Vagina (tissue), 2 donors: Measurements from ENCODE around the gene CPLX1. TPM values are rescaled to one million over a fixed set of nuclear protein-coding genes. Genes with fewer than 3 reads are reported as not detected.

Source experiments
- DNase-seq, 2 donors: peaks; one replicate each; pipeline ENCODE4 v3.0.0-alpha.2; 2017; ENCODE audit errors: extremely low spot score in 2 of 2
- H3K27ac ChIP-seq: fragments of 200-600 bp; sonication (generic); one replicate; pipeline ENCODE4 v1.5.1; 2019
- H3K27me3 ChIP-seq: fragments of 200-600 bp; sonication (generic); one replicate; pipeline ENCODE4 v1.5.1; 2019
- H3K36me3 ChIP-seq, 2 donors: fragments of 200-600 bp; sonication (generic); one replicate each; pipeline ENCODE4 v1.5.1; 2017 to 2019
- H3K4me1 ChIP-seq: fragments of 200-600 bp; sonication (generic); one replicate; pipeline ENCODE4 v1.5.1; 2019
- H3K4me3 ChIP-seq, 2 donors: fragments of 200-600 bp; sonication (generic); 1 replicate in 1 of 2; 2 replicates in 1 of 2; pipeline ENCODE4 v1.5.1; 2016 to 2019
- H3K9me3 ChIP-seq: fragments of 200-600 bp; sonication (generic); one replicate; pipeline ENCODE4 v1.5.1; 2019
- CTCF ChIP-seq, 3 experiments: fragments of 450-650 bp in 2 of 3; fragments of 200-600 bp in 1 of 3; sonication (generic) in 1 of 3; IDR thresholded peaks; one replicate each; pipeline ENCODE4 v1.5.1; 2017 to 2019; ENCODE audit warnings: antibody characterized with exemption in 3 of 3, mild to moderate bottlenecking in 2 of 3, moderate library complexity in 2 of 3
- POLR2A ChIP-seq, 2 donors: fragments of 450-650 bp; IDR thresholded peaks; one replicate each; pipeline ENCODE4 v1.6.1; 2017; ENCODE audit warnings: antibody characterized with exemption in 2 of 2, mild to moderate bottlenecking in 2 of 2, moderate library complexity in 2 of 2
- POLR2AphosphoS5 ChIP-seq, 2 donors: sonication (generic); formaldehyde crosslinking; IDR thresholded peaks; one replicate each; pipeline ENCODE4 v1.9.0; 2017; ENCODE audit warnings: antibody characterized with exemption in 2 of 2, mild to moderate bottlenecking in 2 of 2, low read depth in 1 of 2; ENCODE audit not compliant: insufficient read depth in 1 of 2
- intact Hi-C: fragments of 100-400 bp; cut with DNase I; formaldehyde crosslinking; loops from one replicate; pipeline ENCODE4 v1.15.1; 2023
- total RNA-seq: library from RNA; depleted of rRNA; stranded (reverse); fragments of >200 nt; gene quantifications from one replicate; pipeline ENCODE4 v1.2.3, GENCODE V29; 2016

Gene CPLX1
- total RNA-seq, 1 donor from 2014 or later, result 0.98 TPM

GRCh38 chr4:850323-850945, 24.5 kb upstream of the CPLX1 start:
- intact Hi-C loops, result no loop called here
- no peaks in the 10 kb centered on the region for H3K9me3 ChIP-seq
- TF ChIP-seq POLR2A (IDR thresholded peaks at IDR 0.05), result no peak
- TF ChIP-seq CTCF (IDR thresholded peaks at IDR 0.05), result no peak
- TF ChIP-seq POLR2AphosphoS5 (IDR thresholded peaks at IDR 0.05; ENCODE audit: insufficient read depth in 1 of 2, low read depth in 1 of 2), result no peak
- no peaks in the 10 kb centered on the region for H3K27me3 ChIP-seq
- no peak for DNase-seq
- peaks cover 0 to 28% of the 10 kb centered on the region in 2 donors for H3K36me3 ChIP-seq
- H3K27ac ChIP-seq, result no peak overlapping the region
- no peak overlapping the region for H3K4me3 ChIP-seq
- peaks cover 4% of the 10 kb centered on the region for H3K4me1 ChIP-seq

GRCh38 chr4:849478-850175, 23.7 kb upstream of the CPLX1 start:
- Histone ChIP-seq H3K4me1 (peaks cover 9% of the 10 kb centered on the region), H3K9me3 (no peaks in the 10 kb centered on the region), H3K27me3 (no peaks in the 10 kb centered on the region), H3K36me3 (peaks cover 0 to 28% of the 10 kb centered on the region in 2 donors), H3K27ac (no peak overlapping the region), H3K4me3 (no peak overlapping the region)
- intact Hi-C loops, result no loop called here
- no peak for DNase-seq
- TF ChIP-seq POLR2A (IDR thresholded peaks at IDR 0.05), result no peak
- no peak for TF ChIP-seq POLR2AphosphoS5 (IDR thresholded peaks at IDR 0.05; ENCODE audit: insufficient read depth in 1 of 2, low read depth in 1 of 2)
- TF ChIP-seq CTCF (IDR thresholded peaks at IDR 0.05), result no peak

- Histone ChIP-seq H3K4me1 (peaks cover 9% of the 10 kb centered on the region), H3K9me3 (no peaks in the 10 kb centered on the region), H3K36me3 (peaks cover 0 to 28% of the 10 kb centered on the region in 2 donors), H3K27me3 (no peaks in the 10 kb centered on the region), H3K4me3 (no peak overlapping the region), H3K27ac (no peak overlapping the region)
- TF ChIP-seq POLR2A (IDR thresholded peaks at IDR 0.05), result no peak
- no peak for TF ChIP-seq POLR2AphosphoS5 (IDR thresholded peaks at IDR 0.05; ENCODE audit: insufficient read depth in 1 of 2, low read depth in 1 of 2)
- no peak for TF ChIP-seq CTCF (IDR thresholded peaks at IDR 0.05)
- intact Hi-C loops, result no loop called here
- DNase-seq, result no peak
These were observed 23.0 kb upstream of the CPLX1 start for GRCh38 chr4:848803-849477.

- H3K36me3 ChIP-seq, result peaks cover 0 to 28% of the 10 kb centered on the region in 2 donors
- intact Hi-C loops, result no loop called here
- peaks cover 9% of the 10 kb centered on the region for H3K4me1 ChIP-seq
- H3K27me3 ChIP-seq, result no peaks in the 10 kb centered on the region
- no peak overlapping the region for H3K27ac ChIP-seq
- no peaks in the 10 kb centered on the region for H3K9me3 ChIP-seq
- H3K4me3 ChIP-seq, result no peak overlapping the region
- TF ChIP-seq POLR2A (IDR thresholded peaks at IDR 0.05), result no peak
- DNase-seq, result no peak
These were observed 22.4 kb upstream of the CPLX1 start for GRCh38 chr4:848307-848691.

GRCh38 chr4:845836-846251, 19.9 kb upstream of the CPLX1 start:
- Histone ChIP-seq H3K36me3 (peaks cover 0 to 24% of the 10 kb centered on the region in 2 donors), H3K9me3 (no peaks in the 10 kb centered on the region), H3K4me1 (peaks cover 9% of the 10 kb centered on the region), H3K4me3 (no peak overlapping the region), H3K27ac (no peak overlapping the region), H3K27me3 (no peaks in the 10 kb centered on the region)
- TF ChIP-seq POLR2AphosphoS5 (IDR thresholded peaks at IDR 0.05; ENCODE audit: insufficient read depth in 1 of 2, low read depth in 1 of 2) (no peak), POLR2A (IDR thresholded peaks at IDR 0.05) (no peak), CTCF (IDR thresholded peaks at IDR 0.05) (no peak)
- no peak for DNase-seq
- intact Hi-C loops, result no loop called here
